DMS79 (cell line): ENCODE measurements around the gene TNIP2.
A peak's percentile ranks its signal among the peaks of the same experiment; 100 is the strongest.

Experiments
- DNase-seq: peaks from one replicate; lab custom pipeline; 2025; lab: John Stamatoyannopoulos, UW

Gene TNIP2, protein sequence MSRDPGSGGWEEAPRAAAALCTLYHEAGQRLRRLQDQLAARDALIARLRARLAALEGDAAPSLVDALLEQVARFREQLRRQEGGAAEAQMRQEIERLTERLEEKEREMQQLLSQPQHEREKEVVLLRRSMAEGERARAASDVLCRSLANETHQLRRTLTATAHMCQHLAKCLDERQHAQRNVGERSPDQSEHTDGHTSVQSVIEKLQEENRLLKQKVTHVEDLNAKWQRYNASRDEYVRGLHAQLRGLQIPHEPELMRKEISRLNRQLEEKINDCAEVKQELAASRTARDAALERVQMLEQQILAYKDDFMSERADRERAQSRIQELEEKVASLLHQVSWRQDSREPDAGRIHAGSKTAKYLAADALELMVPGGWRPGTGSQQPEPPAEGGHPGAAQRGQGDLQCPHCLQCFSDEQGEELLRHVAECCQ

DNA sequence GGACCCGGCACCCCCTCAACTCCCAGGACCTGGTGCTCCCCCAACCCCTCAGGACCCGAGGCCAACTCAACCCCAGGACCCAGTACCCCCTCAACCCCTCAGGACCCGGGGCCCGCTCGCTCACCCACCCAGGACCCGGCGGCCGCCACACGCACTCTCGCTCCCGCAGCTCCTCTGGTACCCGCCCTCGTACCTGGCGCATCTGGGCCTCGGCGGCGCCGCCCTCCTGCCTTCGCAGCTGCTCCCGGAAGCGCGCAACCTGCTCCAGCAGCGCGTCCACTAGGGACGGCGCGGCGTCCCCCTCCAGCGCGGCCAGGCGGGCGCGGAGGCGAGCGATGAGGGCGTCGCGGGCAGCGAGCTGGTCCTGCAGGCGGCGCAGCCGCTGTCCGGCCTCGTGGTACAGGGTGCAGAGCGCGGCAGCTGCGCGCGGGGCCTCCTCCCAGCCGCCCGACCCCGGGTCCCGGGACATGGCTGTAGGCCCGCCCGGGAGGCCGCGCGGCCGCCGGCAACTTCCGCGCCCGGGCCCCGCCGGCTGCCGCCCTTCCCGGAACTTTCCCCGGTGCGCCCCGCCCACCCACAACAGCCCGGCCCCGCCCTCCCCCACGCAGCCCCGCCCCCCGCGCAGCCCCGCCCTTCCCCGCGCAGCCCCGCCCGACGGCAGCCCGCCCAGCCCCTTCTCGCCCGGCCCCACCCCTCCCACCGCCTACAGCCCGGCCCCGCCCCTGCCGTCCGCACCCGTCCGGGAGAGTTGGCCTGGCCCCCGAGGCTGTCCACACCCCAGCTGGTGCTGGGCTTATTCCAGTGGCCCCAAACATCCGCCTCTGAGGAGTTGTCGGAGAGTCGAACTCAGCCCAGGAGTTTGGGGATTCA lies at the start of gene TNIP2:
Gene TNIP2, minus strand, starts transcription at position 516 of the 870 bp plus-strand sequence. Its CDS starts 47 bp downstream, at position 469.
- peak; percentile 4 for DNase-seq

DNA sequence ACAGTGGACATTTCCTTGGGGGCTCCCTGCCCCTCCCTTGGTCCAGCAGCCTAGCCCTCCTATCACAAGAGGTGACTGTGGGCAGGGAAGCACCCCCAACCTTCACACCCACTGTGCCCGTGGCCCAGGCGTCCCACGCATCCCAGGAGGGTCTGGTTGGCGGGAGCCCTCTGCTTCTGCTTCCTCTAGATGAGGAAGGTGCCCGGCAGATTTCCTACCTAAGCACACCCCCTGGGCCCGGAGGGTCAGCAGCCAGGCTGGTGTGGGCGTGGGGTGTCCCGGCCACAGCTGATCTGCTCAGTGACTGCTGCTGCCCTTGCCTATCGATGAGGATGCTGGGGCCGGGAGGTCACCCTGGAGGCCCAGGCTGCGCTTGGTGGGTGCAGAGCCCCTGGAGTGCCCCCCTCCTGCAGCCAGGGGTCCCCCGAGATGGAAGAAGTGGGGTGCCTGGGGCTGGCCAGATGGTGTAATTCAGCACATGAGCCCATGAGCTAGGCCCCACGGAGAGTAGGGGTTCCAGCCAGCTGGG lies 48.9 kb upstream of the TNIP2 start:
- DNase-seq: no peak

DNA sequence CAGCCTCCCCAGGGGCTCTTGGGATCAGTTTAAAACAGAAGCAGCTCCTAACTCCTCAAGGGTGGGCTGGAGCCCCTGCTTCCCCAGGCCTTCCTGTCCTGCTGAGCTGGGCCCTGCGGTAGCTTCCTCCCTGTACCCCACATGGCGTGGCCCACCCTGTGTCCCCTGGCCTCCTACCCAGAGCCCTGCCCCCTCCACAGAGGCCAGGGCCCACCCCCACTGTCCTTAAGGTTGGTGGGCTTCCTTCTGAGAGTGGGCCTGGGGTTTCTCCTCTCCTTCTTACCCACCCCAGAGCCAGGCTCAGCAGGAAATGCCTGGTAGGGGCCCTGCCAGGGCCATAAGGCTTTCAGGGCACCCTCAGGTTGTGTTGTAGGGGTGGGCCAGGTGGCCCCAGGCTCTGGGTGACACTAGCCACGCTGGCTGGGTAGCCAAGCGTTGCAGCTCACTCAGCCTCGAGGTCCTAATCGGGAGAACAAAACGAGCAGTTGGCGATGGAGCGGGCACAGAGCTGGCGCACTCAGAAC lies 48.4 kb upstream of the TNIP2 start:
- DNase-seq: no peak

DNA sequence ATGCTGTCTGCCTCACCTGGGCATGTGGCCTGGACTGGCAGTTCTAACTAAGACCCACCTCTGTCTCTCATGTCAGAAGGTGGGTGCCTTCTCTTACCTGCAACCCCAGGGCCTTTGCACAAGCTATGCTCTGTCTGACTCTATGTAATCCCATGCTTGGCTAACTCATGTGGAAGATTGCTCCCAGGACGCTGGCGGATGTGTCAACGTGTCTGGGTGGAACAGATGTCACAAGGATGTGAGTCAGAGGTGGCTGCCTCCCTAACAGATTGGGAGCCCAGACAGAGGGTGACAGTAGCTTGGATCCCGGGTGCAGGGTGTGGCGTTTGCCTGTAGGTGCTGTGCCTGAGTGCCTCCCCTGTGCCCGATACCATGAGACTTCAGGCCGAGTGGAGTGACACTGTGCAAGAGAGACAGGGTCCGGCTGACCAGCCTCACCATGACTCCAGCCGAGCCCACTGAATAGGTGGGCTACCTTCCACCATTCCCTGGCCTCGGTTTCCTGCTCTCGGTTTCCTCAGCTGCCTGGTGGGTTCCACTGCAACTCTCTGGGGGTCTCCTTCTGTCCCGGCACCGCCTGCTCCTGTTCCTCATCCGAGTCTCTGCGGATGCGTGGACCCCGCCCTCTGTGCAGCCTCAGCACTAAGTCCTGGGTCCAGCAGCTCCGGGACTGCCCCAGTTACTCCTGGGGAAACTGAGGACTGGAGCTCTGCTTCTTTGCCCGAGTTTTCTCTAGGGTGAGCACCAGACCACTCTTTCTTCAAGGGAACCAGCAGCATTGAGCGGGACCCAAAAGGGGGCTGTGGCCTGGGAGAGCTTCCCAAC lies 47.7 kb upstream of the TNIP2 start:
- DNase-seq: no peak

DNA sequence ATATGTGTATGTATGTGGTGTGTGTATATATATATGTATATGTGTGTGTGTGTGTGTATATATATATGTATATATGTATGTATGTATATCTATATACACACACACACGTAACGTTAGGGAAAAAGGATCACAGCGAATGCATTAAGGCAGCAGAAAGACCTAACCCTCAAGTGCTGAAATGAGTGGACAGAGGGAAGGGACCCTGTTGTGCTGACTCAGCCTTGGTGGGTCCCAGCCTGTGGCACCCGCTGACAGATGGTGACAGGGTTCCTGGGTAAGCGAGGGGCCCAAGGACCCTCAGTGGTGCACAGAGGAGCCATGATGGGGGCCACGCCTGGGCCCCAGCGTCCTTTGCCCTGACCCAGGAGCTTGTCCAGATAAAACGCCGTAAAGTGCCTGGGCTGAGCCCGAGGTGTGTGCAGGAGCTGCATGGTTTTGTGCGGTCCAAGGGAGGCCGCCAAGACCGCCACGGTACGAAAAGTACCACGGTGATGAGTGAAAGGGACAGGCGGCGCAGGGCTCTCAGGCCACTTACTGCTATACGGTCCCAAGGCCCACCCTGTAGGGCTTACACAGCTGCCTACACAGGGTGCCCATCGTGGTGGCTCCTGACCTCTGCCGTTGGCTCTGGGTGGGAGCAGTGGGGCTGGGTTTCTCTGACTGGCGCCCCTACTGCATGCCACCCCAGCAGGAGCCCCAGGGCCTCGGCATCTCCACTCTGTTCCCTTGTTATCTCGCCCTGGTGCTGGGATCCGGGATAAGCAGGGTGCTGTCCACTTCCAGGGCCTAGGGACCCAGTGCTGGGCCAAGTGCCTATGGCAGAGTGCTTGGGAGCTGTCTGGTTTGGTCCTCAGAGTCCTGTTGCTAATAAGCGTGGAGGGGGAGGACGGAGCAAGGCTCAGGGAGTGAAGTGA lies 46.7 kb upstream of the TNIP2 start:
- no peak for DNase-seq

DNA sequence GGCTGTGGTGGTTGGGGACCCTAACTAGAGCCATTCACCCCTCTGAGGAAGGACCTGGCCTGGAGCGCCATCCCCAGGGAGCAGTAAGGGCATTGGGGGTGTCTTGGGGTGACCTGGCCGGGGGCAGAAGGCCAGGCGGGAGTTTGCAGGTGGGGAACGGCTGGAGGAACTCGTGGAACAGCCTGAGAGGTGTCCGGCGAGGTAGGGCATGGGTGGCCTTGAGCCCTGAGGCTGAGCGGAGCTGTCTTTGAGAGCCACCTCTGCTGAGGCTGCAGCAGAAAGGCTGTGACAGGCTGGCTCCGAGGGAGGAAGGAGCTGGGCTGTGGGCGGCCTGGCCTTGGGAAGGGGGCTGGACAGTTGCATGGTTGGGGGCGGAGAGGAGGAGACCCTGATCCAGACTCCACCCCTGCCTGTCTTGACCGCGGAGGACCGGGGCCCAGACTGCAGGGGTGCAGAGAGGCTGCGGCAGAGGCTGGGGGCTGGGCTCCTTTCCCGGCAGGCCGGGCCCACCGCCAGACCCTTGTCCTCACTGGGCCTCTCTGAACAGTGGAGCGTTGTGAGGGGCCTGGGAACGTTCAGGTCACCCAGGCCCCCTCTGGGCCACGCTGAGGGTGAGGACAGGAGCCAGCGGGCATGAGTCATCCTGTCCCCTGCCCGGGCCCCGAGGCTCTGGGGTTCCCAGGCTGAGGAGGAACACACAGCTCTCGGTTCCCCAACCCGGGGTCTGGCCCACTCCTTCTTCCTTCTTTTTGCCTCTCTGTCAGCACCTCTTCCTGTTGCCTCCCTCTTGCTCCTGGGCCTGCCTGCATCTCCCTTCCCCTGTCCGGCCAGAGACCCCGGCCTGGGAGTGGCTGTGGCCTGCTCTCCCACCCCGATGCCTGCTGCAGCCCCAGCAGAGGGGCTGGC lies 44.8 kb upstream of the TNIP2 start:
- no peak for DNase-seq

DNA sequence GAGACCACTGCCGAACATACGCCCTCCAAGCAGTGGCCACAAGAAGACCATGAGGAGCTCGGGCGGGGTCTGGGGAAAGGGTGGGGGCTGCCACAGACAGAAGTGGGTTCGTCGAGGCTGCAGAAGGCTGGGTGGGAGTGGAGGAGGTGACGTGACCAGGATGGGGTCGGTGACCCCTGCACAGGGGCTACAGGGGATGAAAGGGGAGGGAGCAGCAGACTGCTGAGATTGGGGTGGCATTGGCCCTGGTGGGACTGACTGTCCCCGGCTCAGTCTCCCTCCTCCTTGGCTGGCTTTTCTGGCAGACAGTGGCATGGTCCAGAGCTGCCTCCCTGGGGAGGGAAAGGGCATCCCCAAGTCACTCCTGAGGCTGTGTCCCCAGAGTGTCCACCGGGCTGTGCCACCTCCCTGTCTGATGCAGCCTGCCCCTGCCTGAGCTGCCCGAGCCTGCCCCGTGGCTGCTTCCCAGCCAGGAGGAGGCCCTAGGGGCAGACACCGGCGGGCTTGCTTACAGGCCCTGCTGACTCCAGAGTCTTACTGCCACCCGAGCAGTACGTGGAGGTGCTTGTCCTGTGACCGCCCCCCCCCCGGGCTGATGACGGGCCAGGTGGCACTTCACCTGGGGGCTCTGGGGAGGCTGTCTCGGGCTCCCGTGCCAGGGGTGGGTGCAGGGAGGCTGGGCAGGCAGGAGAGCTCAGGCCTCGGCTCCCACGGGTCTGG lies 44.0 kb upstream of the TNIP2 start:
- no peak for DNase-seq

DNA sequence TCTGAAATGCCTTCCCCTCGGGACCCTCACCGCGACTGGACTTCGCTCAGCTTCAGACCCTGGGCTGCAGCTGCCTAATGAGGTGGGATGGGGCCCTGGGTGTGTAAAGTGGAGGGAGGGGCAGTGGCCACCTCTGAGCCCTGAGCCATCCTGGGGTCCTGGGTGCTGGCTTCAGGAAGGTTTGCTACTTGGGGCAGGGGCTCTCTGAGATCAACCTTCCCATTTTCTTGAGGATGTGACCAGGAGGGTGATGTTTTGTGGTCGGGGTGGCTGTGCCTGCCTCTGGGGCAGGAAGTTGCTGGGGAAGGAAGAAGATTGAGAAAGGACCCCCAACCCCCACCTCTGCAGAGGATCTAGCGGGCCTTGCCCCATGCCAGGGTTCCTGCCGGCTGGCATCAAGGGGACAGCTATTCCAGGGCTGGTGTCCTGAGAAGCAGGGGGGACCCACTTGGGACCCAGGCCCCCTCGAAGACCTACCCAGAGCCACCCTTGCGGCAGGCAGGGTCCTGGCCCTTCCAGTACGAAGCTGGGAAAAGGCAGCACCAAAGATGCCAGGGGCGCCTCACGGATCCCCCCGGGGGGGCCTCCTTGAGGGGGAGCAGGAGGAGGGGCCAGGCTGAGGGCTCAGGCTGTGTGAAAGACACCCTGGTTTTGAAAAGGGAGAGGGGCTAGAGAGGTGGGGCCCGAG lies 43.2 kb upstream of the TNIP2 start:
- no peak for DNase-seq

DNA sequence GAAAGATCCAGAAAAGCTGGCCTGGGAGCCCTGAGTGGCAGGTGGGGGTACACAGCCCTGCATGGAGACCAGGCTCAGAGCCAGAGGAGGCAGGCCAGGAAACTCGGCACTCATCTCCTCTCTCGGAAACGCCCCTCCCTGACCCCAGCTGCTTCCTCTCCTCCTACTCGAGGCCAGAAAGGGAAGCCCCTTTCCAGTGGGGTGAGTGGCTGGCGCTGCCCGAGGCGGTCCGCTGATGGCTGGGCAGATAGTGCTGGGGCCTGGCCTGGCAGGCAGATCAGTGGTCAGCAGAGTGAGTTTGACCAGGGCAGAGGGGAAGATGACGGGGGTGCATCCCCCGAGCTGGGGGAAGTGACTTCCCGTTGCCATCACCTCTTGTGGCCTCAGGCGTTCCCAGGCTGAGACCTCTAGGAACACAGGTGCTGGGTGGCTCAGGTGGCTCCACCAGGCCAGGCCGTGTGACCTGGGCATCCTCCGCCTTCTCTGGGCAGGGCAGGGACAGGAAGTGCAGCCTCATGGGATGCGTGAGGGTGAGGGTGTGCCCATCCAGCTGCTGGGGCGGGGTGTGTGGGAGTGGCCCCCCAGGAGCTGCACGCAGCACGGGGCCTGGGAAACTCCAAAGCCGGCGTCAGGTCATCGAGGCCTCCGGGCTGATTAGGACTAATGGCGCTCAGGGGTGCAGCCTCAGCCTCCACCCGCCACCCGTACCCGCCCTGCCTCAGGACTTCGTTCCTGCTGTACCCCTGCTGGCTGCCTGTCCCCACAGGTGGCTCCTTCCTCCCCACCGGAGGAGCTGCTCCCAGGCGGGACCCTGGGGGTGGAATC lies 42.5 kb upstream of the TNIP2 start:
- DNase-seq: no peak

DNA sequence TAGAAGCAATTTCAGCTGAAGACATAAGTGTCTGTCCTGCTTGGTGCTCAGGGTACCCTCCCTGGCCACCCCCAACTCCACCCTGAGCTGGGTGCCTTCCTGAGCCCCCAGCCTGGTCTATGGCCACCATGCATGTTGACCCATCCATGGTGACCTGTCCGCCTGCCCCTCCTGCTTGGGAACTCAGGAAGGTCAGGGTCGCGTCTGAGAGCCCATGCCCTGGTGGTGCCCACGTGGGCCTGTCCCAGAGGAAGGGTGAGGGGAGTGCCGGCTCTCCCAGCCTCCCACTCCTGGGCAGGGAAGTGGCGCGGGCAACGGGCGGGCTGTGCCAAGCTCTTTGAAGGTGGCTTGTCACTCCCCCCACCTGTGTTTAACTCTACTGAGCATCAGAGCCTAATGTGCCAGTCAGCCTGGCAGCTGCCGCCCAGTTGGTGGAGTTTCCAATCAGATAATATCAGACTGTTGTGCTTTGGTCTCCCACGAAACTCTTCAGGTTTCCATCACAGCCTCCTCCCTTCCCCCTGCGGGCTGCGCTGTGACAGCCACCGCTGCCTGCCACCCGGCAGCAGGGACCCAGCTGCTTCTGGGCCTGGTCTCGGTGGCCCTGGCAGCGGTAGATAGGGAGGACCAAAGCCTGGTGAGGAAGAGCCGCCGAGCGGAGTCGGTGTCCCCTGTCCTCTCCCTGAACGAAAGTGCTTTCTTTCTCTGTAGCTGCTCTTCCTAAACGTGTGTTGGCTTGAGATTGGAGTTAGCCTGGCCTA lies 41.6 kb upstream of the TNIP2 start:
- DNase-seq: no peak

DNA sequence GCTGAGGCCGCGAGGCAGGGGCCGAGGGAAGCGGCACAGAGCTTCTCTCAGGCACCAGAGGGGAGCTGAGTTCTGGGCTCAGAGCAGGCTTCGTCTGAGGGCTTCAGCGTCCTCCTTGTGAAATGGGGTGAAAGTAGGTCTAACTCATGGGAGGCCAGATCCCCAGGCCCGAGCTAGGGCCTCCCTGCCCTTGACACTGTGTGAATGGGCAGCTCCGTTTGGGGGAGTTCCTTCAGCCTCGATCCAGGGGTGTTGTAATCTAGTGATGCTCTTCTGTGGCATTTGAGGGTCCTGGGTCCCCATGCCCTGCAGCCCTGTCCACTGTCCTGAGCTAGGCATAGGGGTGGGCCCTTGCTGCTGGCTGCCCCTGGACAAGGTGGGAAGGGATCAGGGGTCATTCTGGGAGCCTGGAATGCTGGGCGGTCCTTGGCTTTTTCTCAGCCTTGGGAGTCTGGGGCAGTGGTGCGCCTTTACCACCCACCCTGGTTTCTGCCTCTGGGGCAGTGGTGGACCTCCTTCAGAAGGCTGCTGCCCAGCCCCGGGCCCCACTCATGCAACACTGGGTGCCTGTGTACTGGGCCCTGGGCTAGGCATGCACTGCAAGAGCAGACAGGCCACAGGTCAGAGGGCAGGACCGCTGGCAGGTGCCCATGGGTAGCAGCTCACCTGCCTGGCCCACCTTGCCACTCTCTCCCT lies 40.9 kb upstream of the TNIP2 start:
- no peak for DNase-seq

DNA sequence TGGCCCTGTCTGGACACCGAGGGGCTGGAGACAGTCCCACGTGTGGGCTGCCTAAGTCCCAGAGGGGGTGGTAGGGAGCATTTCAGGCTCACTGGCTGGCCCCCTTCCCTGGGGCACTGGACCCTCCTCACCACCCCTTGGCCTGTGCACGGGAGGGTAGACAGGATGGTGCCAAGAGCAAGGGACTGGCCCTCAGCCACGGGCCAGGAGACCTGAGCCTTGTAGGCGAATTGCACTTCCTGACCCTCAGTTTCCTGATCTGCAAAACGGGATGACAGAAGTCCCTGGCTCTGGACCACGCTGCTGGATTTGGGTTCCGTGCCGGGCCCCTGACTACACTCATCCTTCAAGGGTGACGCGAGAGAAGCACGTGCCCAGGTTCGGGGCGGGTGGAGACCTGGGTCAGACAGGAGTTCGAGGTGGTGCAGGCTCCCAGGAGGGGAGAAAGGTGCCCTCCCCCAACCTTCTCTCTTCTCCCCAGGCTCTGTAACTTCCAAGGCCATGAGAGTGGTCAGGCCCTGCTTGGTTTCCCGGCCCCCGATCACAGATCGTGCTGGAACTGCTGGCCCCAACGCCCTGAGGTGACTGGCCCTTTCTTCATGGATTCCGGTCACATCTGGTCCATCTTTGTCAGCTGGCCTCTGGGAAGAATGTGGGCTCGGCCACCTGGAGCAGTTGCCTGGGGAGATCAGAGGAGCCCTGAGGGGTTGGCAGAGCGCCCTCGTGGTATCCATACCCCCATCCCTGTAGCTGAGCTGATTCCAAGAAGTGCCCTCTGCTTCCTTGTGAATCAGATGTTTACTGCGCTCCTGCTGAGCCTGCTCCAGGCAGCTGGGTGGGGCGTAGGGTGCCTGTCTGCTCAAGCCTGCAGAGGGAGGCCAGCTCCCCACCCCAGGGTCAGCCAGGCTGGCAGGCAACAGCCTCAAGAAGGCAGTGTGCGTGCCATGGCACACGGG lies 40.0 kb upstream of the TNIP2 start:
- no peak for DNase-seq

DNA sequence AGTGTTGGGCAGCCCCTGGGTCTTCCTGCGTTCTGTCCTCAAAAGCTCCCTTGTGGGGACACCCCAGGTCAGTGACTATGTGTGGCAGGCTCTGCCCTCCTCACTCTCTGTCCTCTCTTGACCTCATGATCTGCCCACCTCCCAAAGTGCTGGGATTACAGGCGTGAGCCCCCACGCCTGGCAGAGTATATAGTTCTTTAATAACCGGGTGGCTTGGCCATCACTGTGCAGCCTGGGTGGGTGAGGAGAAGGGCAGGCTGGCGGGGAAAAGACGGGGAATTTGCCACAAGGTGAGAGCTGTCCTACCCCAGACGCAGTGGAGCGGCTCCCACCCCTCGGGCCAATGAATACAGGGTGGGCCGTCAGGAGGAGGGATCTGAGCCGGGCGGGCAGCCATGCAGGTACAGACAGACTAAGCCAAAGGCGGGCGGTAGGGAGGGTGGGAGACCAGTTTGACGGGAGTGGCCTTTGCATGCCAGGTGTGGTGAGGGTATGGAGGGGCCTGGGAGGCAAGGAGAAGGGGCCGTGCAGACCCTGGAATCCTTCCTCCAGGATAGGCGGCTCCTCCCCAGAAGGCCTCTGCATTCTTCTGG lies 39.3 kb upstream of the TNIP2 start:
- no peak for DNase-seq
